Urothelium cell line (cell line): ENCODE data around the gene PBX1.

Experiments used
- DNase-seq: peaks from one replicate; pipeline ENCODE4 v3.0.0; 2011; ENCODE audit warnings: low spot score, mixed read lengths
- FAIRE-seq: peaks from 2 replicates; lab custom pipeline; 2011; peaks lifted over from hg19 to GRCh38; lab: Jason Lieb, UNC

PBX1 gene

DNA sequence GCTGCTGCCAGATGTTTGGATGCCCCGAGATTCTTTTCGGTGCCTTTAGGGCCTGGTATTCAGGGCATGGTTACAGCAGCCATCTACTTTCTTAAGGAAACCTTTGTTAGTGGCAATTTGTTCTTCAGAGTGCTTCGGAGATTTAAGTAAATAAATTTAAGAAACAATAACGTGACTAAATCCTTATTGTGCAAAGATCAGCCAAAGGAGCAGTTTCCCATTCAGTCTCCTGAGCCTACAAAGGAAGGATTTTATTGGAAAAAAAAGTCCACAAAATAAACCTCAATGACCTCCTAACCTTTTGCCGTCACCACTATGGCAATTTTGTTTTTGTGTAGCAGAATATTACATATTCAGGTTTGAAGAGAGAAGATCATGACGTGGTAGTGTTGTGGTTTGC lies 231.1 kb downstream of the PBX1 start:
- DNase-seq (no peak), FAIRE-seq (no peak)

DNA sequence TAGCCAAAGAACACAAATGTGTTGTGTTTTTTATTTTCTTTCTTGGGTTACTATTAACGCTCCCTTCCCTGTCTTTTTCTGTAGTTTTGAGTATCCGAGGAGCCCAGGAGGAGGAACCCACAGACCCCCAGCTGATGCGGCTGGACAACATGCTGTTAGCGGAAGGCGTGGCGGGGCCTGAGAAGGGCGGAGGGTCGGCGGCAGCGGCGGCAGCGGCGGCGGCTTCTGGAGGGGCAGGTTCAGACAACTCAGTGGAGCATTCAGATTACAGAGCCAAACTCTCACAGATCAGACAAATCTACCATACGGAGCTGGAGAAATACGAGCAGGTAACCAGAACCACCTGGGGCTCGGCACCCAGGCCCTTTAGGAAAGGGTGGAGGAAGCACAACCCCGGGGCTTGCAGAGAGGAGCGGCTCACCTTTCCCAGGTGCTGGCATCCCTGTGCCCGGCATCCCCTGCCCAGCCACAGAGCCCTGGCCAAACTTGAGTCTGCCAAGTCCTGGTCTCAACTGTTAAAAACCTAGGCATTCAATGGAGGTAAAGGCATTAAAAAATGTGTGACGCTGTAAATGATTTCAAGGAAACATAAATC lies 233.5 kb downstream of the PBX1 start:
- DNase-seq: no peak

DNA sequence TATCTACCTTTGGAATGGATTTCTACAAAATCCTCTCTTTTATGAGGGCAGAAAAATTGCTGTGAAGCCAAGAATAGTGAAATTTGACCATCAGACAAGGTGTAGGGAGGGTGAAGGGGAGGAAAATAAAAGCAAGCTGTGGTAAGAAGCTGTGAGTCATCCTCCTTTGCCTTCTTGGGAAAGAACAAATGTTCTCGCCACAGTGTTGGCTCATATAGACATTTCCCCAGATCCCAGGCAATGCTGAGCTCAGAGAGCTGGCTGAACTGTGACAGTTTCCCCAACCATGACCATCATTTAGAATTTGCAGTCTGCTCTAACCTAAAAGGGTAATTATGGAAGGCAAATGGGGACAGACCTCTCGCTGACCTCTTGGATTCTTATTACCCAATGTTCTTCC lies 235.4 kb downstream of the PBX1 start:
- DNase-seq (peak; percentile 75), FAIRE-seq (no peak)

More for the DNA sequence above, 233.5 kb downstream of the PBX1 start:
- FAIRE-seq: no peak

DNA sequence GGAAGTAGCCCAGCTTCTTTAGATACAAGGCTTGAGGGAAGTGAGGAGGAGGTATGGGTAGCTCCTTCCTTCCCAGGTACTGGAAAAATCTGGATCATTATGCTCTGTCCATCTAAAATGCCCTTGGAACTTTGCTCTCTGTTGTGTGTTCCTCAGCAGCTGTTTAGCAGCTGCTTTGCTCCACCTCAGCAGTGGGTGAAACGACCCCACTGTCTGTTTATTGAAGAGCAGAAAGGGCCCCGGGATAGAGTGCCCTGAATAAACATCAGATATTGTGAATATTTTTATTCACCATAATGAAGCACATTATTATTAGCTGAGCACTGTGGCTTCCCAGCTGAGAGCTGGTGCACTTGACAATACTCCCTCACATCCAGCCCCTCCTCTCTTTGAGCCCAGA lies 237.9 kb downstream of the PBX1 start:
- FAIRE-seq: no peak

DNA sequence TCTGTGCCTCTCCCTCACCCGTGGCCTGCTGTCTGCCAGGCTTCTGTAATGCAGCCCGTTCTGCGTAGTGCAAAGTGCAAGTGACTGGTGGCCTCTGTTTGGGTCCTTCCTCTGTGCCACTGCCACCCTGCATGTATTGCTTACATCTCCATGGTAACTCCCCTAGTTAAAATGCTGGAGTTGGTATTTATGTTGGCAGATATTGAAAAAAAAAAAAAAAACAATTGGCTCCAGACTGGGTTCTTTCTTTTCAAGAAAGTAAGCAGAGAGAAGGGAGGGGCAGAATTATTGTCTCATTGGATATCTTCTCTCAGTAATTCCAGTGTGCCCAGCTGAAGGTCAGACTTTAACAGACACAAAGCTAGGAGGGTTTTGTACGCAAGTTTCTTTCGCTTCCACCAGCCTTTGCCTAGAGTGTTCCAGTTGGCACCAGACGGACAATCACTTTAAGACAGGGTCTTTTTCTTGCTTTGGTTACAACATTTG lies 242.3 kb downstream of the PBX1 start:
- no peak for DNase-seq
- FAIRE-seq: no peak

More for the DNA sequence above, 237.9 kb downstream of the PBX1 start:
- no peak for DNase-seq

DNA sequence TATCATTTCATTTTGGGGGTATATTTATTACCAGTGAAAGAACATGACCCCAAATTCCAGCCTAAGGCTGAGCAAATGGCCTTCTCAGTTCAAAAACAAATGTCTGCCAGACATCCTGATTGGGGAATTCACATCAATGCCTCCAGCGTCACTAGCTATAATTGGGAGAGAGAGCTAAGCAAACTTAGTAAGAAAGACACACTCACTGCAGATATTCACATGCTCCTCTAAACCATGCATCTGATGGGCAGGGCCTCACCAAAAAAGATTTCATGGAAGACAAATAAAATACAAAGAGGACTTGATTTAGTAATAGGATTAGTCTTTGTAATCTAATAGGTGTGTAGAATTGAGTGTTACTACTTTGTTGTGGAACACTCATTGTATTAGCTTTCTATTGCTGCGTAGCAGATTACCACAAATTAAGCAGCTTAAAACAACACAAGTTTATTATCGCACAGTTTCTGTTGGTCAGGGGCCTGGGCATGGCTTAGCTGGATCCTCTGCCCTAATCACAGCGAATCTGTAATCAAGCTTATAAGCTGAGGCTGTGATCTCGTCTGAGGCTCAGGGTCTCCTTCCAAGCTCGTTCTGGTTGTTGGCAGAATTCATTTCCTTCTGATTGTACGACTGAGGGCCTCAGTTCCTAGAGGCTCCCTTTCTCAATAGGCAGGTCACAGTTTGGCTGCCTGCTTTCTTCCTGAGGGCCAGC lies 243.0 kb downstream of the PBX1 start:
- no peak for FAIRE-seq
- DNase-seq: no peak

DNA sequence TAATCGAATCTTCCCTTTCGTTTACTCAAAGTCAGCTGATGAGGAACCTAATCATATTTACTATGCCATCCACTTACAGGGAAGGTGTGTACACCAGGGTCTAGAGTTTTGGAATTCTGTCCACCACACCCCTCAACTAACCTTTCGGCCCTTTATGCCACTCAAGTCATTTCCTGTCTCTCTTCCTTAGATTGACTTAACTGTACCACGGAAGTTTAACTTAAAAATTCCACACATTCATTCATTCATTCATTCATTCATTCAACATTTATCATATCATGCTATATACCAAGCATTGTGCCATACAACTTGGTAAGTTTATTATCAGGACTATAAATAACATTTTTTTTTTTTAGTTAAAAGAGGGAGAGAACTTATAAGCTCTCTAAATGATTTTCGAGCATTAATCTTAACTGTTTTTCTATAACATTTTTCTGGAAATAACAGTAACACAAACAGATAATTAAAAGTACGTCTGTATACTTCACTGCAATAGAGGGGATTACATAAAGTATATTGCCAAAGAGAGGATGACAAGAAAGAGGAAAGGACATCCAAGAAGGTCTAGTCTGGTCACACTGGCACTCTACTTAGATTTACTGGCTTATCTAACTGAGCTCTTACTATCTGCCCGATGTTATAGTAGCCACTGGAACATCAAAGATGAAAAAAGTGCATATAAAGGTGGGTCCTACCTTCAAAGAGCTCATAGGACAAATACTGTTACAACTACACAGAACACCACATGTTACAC lies 243.7 kb downstream of the PBX1 start:
- DNase-seq (no peak), FAIRE-seq (no peak)

DNA sequence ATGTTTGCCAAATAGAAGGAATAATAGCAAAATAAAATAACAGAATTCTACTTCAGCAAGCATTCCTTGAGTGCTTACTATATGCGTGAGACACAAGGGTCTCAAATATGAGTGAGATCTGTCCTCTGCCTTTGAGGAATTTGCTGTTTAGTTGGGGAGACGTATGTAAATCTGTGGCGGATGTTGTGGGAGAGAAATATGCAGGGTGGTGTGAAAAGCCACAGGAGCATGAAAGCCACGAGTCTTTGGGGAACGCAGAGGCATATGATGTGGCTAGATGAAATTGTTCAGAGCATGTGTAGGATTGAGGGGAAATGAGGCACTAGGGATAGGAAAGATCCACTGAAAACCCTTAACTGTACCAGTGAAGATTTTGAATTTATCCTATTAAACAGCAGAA lies 244.4 kb downstream of the PBX1 start:
- no peak for FAIRE-seq
- DNase-seq: no peak

DNA sequence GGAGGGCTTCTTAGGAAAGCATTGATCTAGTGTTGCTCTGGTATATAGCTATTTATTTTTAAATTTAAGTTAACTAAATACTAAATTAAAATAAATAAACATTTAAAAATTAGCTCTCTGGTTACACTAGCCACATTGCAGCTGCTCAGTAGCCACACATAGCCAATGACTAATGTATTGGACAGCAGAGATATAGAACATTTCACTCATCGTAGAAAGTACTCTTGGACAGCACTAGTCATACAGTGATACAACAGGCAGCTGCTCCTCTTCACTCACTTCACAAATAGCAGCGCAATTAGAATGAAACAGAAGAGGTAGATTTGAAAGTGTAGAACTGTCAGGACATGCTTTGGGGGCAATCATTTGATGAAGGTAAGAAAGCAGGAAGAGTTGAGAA lies 245.4 kb downstream of the PBX1 start:
- FAIRE-seq (no peak), DNase-seq (no peak)

DNA sequence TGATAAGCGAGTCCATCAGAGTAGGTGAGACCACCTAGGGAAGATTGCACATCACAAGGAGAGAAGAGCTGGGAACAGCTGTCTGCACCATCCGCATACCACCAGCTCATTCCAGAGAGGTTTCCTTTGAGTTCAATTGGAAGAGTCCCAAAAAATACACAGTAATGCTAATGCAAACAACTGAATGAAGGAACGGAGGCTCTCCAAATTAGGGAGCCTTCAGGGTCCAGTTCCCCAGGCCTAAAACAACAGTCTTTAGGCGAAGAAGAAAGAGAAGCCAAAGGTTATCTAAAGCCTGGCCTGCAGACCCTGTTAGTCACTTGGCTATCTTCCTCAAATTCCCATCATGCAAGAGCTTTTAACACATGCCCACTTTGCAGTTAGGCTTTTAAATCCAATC lies 246.4 kb downstream of the PBX1 start:
- DNase-seq (no peak), FAIRE-seq (no peak)

DNA sequence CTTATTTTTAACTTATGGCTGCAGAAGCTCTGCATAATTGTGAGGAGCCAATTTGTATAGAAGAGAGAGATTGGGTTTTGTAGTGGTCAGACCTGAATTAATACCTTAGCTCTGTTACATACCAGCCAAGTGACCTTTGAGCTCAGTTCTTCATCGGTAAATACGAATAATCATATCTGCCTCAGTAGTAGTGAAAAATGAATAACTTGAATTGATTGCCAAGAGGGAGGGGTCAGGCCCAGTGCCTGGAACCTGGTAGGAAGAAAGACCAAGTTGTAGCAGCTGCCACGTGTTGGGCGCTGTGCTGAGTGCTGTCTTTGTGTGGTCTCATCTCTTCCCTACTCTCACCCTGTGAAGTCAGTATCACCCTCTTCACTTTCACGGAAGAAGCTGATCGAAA lies 247.5 kb downstream of the PBX1 start:
- DNase-seq: no peak
- no peak for FAIRE-seq

DNA sequence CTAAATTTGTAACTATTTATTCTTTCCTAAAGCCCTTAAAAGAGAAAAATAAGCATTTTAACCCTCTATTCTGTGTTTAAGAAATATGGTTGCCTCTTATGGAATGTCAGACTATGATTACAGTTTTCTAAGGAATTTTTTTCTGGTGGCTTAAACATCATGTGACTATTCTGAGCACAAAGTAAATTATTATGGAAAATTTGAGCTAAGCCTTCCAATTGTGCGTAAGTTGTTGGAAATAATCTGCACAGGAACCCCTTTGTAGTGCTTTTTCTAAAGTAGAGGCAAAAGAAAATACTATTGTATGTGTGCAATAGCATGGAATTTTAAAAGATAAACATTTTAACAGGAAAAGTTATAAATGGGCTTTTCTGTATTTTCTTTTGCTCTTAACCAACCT lies 254.8 kb downstream of the PBX1 start:
- FAIRE-seq (no peak), DNase-seq (no peak)

DNA sequence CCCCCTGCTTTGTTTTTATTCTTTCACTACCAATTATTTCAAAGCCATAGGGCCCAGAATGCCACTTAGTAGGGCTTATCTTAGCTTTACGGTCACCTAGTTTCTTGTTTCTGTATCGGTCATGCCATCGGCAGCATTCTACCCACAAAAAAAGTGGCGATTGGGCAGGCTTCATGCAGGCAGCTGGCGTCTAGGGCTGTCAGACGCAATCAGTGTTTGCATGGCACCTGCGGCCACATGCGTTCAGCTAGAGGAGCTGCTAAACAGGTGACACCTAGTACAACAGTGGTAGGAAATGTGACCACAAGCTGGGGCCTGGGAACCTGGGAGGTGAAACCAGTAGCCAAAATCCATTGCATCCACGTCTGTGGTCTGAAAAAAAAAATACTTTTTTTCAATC lies 262.7 kb downstream of the PBX1 start:
- no peak for DNase-seq
- no peak for FAIRE-seq

DNA sequence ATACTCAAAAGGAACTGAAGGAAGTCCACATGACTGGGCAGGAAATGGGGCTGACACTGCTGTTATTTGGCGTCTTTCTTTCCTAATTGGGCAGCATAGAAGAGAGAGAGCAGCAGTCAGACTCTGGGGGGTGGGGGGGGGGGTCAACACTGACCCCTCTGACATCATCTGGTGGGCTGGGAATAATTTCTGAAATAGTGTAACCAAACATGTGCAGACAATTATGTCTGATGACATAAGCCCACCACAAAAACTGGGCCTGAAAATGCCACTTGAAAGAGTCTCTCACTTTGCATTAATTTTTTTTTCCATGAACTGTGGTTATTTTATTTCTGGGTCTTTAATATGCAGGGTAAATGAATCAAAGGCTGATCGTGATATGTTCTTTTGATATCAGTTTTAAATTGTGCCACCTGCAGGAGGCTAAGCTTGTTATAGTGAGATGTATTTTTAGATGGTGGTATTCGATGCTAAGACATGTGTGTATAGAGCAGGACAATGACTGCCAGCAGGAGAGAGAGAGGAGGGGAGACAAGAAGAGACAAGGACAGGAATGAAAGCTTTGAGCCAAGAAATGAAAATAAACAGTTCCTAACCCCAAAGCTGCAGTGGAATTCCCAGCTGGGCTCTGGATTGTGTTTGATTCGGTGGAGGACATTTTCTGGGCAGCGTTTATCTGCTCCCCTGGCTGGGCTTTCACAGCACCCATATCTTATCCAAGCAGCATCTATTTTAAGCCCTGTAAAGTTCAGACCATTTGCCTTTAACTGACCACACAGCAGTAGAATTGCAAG lies 264.7 kb downstream of the PBX1 start:
- FAIRE-seq (no peak), DNase-seq (no peak)

DNA sequence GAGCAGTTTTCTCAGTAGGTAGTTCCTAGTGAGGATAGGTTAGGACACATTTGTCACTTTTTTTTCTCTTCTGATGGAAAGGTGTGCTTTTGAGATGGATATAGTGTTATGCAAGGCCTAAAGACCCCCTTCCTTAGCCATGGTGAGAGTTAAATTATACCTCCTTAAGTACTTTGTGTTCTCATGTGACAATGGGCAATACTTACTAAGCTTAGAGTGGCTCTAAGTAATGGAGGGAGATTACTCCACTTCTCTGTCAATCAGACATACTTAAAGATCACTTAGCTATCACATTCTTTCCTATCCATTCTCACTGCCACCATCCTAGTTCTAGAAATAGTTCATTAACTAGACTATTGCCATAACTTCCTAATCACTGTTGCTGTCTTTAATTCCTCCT lies 265.6 kb downstream of the PBX1 start:
- FAIRE-seq: no peak

DNA sequence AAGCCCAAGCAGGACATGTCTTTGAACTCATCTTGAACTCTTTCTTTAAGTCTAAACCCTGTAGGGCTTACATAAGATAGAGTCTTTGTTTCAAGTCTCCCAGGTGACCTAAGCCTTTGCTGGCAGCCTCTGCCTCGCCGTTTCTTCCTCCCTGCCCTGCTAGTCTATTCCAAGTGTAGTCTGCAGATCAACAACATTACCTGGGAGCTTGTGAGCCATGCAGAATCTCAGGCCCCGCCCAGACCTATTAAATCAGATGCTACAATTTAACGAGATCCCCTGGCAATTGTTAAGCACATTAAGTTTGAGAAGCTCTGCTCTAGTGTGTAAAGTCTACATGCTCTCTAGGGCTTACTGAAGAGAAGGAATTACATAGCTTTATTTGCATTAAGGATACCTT lies 271.6 kb downstream of the PBX1 start:
- FAIRE-seq: no peak
- DNase-seq: no peak

More for the DNA sequence above, 265.6 kb downstream of the PBX1 start:
- DNase-seq: no peak

DNA sequence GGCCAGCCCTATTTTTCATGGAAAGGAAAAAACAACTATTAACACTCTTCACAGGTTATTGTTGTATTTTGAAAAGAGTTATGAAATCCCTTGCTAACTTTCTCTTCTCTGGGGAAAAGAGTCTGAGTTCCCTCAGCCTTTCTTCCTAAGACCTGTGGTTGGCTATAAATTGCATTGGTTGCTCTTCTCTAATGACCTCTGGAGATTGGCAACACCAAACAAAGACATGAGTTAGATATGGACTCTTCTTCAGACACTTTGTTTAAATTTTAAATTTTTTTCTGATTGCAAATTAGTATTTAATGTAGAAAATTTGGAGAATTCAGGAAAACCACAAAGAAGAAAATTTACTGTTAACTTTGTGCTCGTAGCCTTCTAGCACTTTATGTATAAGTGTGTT lies 275.7 kb downstream of the PBX1 start:
- DNase-seq (no peak), FAIRE-seq (no peak)

DNA sequence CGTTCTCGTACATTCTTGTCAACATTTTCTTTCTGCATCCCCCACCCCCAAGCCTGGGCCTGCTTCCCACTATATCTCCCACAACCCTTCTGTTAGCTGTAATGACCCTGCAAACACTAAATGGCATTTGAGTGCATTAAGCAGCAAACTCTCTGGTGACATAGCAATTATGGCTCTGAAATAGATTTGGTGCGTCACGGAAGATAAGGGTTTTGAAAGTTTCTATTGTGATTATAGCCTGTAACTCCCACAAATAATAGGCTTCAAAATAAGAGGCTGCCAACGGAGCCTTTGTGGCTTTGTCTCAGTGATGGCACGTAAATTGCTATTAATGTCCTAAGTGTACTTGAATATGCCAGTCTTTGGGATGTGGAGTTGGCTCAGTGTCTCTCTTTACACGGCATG lies 277.6 kb downstream of the PBX1 start:
- DNase-seq (no peak), FAIRE-seq (no peak)

DNA sequence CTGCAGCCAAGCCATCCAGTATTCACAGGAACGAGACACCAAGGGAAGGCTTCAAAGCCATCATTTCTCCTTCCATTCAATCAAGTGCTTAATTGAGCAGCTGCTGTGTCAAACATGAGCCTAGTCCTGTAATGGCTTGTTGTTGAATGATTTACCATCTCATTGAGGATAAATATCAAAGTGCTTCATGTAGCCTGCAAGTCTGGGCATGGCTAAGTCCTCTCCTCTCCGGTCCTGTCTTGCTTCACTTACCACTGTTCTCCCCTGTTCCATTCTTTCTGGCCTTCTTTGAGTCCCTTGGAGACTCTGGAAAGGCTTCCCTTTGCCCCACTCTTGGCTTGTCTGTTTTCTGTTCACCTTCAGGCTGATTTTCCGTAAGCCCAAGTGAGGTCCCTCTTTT lies 279.8 kb downstream of the PBX1 start:
- DNase-seq (no peak), FAIRE-seq (no peak)

DNA sequence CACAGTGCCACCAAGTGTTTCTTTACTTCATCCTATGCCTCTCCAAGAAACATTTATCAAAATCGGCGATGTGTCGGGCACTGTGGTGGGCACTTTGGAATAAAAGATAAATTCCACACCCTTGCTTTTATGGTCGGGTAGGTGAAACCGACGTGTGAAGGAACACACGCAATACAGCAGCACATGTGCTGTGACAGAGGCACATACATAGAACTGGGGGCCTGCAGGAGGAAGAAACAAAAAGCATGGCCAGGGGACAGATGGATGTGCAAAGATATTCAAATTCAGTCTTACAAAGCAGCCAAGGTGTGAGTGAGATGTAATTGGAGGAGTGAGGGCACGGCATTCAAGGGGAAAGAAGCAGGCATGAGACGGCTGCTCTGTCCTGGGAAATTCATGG lies 282.0 kb downstream of the PBX1 start:
- FAIRE-seq (no peak), DNase-seq (no peak)
